WI38 (cell line): ENCODE results near the gene NAALADL1.
"Not testable (repeated sequence)": the region's sequence is repeated elsewhere in the genome, so short reads cannot be mapped to it uniquely, and the experiment has no call there.

Experiments used
- H3K4me3 ChIP-seq: 2 replicates; pipeline ENCODE4 v1.5.1; 2011; ENCODE audit warnings: low read depth, mild to moderate bottlenecking, control low read depth, low read length
- CTCF ChIP-seq: IDR thresholded peaks from 2 replicates; pipeline ENCODE4 v1.5.1; 2012; ENCODE audit warnings: low read depth, mild to moderate bottlenecking, control low read depth, low read length

Gene NAALADL1

GRCh38 chr11:65040520-65040846, 17.9 kb downstream of the NAALADL1 start:
- no peak for TF ChIP-seq CTCF
- peak overlapping the region; percentile 74 for H3K4me3 ChIP-seq

DNA sequence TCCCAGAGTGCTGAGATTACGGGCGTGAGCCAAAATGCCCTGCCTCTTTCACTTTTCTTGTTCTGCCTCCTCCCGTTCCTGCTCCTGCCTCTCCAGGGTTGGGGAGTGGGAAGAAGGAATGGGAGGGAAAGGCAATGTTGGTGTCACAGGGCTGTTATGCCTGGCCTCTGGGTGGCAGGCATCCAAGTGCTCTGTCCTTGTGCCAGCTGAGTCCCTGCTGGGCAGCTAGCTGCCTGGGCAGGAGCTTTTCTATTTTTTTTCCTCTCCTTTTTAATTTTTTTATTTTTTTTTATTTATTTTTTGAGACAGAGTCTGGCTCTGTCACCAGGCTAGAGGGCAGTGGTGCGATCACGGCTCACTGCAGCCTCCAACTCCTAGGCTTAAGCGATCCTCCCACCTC, 21.4 kb downstream of the NAALADL1 start:
- no peak overlapping the region for H3K4me3 ChIP-seq
- TF ChIP-seq CTCF: no peak

DNA sequence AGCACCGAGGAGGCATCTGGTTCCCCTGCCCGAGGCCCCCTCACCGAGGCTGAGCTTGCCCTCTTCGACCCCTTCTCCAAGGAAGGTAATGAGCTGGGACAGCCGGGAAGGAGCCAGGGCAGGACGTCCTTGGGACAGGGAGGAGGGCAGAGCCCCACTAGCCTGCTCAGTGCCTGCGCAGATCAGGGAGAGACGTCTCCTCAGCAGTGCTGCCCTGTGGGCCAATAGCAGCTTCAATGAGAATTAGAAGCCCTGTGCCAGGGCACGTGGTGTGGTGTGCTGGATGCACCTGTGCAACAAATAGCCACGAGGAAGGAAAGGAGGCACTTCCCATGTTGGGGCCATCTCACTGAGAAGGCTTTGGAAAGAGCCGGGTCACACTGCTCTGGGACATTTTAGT, 22.8 kb downstream of the NAALADL1 start:
- no peak for TF ChIP-seq CTCF
- no peak overlapping the region for H3K4me3 ChIP-seq

DNA sequence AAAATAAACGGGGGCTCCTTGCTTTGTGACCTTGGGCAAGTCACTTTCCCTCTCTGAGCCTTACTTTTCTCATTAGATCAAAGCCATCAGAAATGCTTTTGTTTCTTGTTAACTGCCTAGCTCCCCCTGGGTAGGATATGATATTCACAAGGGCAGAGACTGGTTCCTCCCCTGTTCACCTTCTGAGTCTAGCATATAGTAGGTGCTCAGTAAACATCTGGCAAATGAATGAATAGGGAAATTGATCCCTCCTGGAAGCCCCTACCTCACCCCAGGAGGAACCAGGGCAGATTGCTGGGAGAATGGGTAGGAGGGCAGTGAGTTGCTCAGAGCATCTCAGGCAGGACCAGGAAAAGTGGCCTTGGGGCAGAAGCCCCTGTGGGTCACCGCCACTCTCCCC, 23.9 kb downstream of the NAALADL1 start:
- no peak for TF ChIP-seq CTCF
- no peak overlapping the region for H3K4me3 ChIP-seq

GRCh38 chr11:65032216-65032615, 26.1 kb downstream of the NAALADL1 start:
- TF ChIP-seq CTCF: no peak
- H3K4me3 ChIP-seq: no peak overlapping the region

DNA sequence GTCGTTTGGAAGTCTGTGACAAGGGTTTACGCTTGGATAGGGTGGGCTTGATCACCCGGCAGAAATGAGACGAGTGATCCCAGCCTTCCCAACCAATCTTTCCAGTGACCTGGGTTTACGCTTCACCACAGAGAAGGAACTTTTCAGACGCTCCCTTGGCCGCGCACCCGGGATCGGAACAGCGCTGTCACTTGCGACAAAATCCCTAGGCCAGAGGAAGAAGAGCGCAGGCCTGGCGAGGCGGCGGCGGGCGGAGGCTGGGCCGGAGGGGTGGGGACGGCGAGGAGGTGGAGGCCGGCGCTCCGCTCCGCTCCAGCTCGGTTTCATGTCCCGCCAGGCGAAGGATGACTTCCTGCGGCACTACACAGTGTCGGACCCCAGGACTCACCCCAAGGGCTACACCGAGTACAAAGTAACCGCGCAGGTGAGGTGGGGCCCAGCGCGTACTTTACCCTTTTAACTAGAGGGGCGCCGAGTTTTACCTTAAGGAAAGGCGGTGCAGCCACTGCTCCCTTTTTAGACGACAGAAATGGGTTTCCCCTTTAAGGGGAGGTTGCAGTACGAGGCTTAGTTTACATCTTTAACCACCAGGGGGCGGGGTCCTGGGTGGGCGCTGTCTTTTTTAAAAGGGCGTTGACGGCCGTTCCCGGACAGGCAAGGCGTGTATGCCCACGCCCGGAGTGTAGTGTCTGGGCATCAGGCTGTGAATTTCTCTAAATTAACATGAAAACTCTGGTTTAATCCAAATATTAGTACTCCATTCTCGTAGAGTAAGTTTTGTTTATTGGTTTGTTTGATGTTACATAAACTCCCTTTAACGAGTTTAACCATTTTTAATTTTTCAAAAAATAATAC, 30.9 kb downstream of the NAALADL1 start, which contains the start of gene SNX15:
TSS of gene SNX15 (plus strand) at position 227 of the 855 bp plus-strand sequence. CDS start at position 326, 99 bp downstream.
- H3K4me3 ChIP-seq: peak within 1 kb of the TSS; percentile 71
- peak; percentile 40 for TF ChIP-seq CTCF

DNA sequence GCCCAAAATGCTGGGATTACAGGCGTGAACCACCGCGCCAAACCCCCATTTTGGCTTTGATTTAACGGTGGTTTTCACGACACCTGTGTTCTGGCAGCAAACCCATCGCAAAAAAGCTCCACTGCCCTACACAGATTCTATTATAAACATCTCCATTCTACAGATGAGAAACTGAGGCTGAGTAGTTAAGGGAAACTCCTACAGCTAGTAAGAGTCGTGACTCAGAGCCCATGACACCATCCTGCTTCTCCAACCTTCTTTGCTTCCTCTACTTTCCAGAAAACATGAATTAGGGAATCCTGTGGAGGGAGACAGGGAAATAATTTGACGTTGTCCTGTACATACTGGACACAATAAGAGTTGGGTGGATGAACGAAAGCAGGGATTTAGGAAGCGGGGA, 31.5 kb downstream of the NAALADL1 start:
- no peak for TF ChIP-seq CTCF
- H3K4me3 ChIP-seq: peak overlapping the region; percentile 71

- not testable (repeated sequence) for H3K4me3 ChIP-seq
Measured at GRCh38 chr11:65023502-65023901, 34.9 kb downstream of the NAALADL1 start.
